ENCODE results near the gene CBLC.

GRCh38 chr19:44848812-44849447, 71.2 kb downstream of the CBLC start:
- TF ChIP-seq EZH2 (IDR thresholded peaks at IDR 0.05) (no peak), POLR2AphosphoS5 (IDR thresholded peaks at IDR 0.05; ENCODE audit: borderline replicate concordance, low read depth, low read length) (no peak)

Measured in SK-N-MC (cell line).